ENCODE measurements around the gene DAPK2.

The DAPK2 gene

DNA sequence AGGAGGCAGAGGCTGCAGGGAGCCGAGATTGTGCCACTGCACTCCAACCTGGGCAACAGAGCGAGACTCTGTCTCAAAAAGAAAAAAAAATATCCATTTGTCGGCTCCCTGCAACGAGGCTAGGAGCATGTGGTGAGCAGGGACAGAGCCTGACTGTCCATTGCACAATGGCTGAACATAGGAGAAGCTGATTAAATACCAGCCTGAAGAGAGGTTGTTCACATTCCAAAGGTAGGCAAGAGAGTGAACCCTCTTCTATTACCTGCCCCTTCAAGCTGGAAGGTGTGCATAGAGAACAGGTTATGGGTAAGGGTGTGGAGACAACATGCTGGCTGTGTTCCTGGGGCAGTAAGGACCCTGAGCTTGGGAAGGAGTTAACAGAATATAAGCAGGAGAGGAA lies 78.7 kb downstream of the DAPK2 start:
- TF ChIP-seq FOXP2 (optimal IDR thresholded peaks at IDR 0.05; ENCODE audit: borderline replicate concordance, extremely low read depth, extremely low read length, insufficient read depth) (no peak), POLR2AphosphoS5 (IDR thresholded peaks at IDR 0.05; ENCODE audit: low read depth, low read length) (no peak), TAF1 (IDR thresholded peaks at IDR 0.05; ENCODE audit: borderline replicate concordance, insufficient read depth, low read length) (no peak), SIN3A (IDR thresholded peaks at IDR 0.05; ENCODE audit: borderline replicate concordance, insufficient read depth, low read length) (no peak)
- TF ChIP-seq, protein P1, sequence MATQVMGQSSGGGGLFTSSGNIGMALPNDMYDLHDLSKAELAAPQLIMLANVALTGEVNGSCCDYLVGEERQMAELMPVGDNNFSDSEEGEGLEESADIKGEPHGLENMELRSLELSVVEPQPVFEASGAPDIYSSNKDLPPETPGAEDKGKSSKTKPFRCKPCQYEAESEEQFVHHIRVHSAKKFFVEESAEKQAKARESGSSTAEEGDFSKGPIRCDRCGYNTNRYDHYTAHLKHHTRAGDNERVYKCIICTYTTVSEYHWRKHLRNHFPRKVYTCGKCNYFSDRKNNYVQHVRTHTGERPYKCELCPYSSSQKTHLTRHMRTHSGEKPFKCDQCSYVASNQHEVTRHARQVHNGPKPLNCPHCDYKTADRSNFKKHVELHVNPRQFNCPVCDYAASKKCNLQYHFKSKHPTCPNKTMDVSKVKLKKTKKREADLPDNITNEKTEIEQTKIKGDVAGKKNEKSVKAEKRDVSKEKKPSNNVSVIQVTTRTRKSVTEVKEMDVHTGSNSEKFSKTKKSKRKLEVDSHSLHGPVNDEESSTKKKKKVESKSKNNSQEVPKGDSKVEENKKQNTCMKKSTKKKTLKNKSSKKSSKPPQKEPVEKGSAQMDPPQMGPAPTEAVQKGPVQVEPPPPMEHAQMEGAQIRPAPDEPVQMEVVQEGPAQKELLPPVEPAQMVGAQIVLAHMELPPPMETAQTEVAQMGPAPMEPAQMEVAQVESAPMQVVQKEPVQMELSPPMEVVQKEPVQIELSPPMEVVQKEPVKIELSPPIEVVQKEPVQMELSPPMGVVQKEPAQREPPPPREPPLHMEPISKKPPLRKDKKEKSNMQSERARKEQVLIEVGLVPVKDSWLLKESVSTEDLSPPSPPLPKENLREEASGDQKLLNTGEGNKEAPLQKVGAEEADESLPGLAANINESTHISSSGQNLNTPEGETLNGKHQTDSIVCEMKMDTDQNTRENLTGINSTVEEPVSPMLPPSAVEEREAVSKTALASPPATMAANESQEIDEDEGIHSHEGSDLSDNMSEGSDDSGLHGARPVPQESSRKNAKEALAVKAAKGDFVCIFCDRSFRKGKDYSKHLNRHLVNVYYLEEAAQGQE (IDR thresholded peaks at IDR 0.05; ENCODE audit: insufficient read depth in 1 of 2, low read depth in 2 of 2, low read length in 2 of 2), result no peak

DNA sequence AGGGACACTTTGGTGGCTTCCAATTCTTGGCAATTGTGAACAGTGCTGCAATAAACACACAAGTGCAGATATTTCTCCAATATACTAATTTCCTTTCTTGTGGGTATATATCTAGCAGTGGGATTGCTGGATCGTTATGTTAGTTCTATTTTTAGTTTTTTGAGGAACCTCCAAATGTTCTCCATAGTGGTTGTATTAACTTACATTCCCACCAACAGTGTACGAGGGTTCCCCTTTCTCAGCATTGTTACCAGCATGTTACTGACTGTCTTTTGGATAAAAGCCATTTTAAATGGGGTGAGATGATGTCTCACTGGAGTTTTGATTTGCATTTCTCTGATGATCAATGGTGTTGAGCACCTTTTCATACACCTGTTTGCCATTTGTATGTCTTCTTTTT lies 92.8 kb downstream of the DAPK2 start:
- TF ChIP-seq TAF1 (IDR thresholded peaks at IDR 0.05; ENCODE audit: borderline replicate concordance, insufficient read depth, low read length) (no peak), POLR2AphosphoS5 (IDR thresholded peaks at IDR 0.05; ENCODE audit: low read depth, low read length) (no peak), FOXP2 (optimal IDR thresholded peaks at IDR 0.05; ENCODE audit: borderline replicate concordance, extremely low read depth, extremely low read length, insufficient read depth) (no peak), SIN3A (IDR thresholded peaks at IDR 0.05; ENCODE audit: borderline replicate concordance, insufficient read depth, low read length) (no peak)
- TF ChIP-seq, protein P1 (IDR thresholded peaks at IDR 0.05; ENCODE audit: insufficient read depth in 1 of 2, low read depth in 2 of 2, low read length in 2 of 2), result no peak

DNA sequence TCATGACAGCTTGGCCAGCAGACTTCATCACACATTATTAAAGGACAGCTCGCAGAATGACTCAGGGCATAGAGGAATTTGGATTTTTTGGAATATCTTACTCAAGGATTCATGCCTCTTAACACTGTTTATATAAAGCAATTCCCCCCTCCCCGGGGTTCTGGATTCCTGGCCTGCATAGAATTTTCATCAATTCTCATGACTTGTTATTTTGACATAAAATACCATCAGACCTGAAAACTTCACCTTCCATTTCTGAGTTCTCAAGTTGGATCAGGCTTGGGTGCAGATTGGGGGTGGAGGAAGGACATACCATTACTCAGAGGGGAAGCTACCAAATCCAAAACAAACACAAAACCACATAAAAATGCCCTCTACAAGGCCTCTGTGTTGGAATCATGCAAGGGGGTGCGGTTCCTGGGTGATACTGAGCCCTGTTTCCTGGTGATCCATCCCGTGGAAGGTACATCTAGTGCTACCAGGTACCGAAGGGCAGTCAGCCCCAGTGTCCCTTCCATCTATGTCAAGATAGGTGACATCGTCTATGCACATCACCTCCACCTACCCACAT lies 95.3 kb downstream of the DAPK2 start:
- no peak for TF ChIP-seq TAF1 (IDR thresholded peaks at IDR 0.05; ENCODE audit: borderline replicate concordance, insufficient read depth, low read length)

DNA sequence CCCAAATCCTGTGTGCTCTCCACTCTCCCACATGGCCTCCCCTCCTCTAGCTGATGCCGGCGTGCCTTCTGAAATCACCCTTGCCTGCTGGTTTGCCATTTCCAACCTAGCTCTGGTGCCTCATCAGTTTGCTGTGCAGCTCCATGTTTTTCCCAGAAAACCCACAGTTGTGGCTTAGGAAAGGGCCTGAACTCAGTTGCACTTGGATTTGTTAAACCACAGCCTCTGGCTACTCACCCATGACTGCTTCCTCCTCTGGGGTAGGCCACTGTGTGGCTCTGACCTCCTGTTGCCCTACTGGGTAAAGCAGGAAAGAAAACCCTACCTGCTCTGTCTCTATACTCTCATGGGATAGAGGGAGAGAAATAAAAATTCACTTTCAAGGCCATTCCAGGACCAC lies 97.3 kb downstream of the DAPK2 start:
- TF ChIP-seq, protein P1 (IDR thresholded peaks at IDR 0.05; ENCODE audit: insufficient read depth in 1 of 2, low read depth in 2 of 2, low read length in 2 of 2), result no peak
- TF ChIP-seq SIN3A (IDR thresholded peaks at IDR 0.05; ENCODE audit: borderline replicate concordance, insufficient read depth, low read length) (no peak), TAF1 (IDR thresholded peaks at IDR 0.05; ENCODE audit: borderline replicate concordance, insufficient read depth, low read length) (no peak), FOXP2 (optimal IDR thresholded peaks at IDR 0.05; ENCODE audit: borderline replicate concordance, extremely low read depth, extremely low read length, insufficient read depth) (no peak), POLR2AphosphoS5 (IDR thresholded peaks at IDR 0.05; ENCODE audit: low read depth, low read length) (no peak)

DNA sequence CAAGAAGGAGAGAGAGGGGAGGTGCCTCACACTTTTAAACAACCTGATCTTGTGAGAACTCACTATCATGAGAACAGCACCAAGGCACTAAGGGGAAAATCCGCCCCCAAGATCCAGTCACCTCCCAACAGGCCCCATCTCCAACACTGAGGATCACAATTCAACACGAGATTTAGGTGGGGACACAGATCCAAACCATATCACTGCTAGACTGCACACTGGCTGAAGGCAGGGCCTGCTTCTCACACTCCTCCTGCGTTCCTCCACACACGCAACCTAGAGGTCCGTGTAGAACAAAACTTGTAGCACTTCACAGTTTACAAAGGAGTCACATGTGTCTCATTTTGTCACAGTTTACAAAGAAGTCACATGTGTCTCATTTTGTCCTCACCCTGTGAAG lies 97.8 kb downstream of the DAPK2 start:
- TF ChIP-seq, protein P1 (IDR thresholded peaks at IDR 0.05; ENCODE audit: insufficient read depth in 1 of 2, low read depth in 2 of 2, low read length in 2 of 2), result no peak
- TF ChIP-seq TAF1 (IDR thresholded peaks at IDR 0.05; ENCODE audit: borderline replicate concordance, insufficient read depth, low read length), result no peak
- no peak for TF ChIP-seq POLR2AphosphoS5 (IDR thresholded peaks at IDR 0.05; ENCODE audit: low read depth, low read length)
- TF ChIP-seq SIN3A (IDR thresholded peaks at IDR 0.05; ENCODE audit: borderline replicate concordance, insufficient read depth, low read length), result no peak
- no peak for TF ChIP-seq FOXP2 (optimal IDR thresholded peaks at IDR 0.05; ENCODE audit: borderline replicate concordance, extremely low read depth, extremely low read length, insufficient read depth)

All from PFSK-1 (cell line).